ENCODE data around the gene TMOD3.

GRCh38 chr15:51866751-51867150 is 37.3 kb downstream of the TMOD3 start:
- TF ChIP-seq, protein P1, sequence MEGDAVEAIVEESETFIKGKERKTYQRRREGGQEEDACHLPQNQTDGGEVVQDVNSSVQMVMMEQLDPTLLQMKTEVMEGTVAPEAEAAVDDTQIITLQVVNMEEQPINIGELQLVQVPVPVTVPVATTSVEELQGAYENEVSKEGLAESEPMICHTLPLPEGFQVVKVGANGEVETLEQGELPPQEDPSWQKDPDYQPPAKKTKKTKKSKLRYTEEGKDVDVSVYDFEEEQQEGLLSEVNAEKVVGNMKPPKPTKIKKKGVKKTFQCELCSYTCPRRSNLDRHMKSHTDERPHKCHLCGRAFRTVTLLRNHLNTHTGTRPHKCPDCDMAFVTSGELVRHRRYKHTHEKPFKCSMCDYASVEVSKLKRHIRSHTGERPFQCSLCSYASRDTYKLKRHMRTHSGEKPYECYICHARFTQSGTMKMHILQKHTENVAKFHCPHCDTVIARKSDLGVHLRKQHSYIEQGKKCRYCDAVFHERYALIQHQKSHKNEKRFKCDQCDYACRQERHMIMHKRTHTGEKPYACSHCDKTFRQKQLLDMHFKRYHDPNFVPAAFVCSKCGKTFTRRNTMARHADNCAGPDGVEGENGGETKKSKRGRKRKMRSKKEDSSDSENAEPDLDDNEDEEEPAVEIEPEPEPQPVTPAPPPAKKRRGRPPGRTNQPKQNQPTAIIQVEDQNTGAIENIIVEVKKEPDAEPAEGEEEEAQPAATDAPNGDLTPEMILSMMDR (IDR thresholded peaks at IDR 0.05; ENCODE audit: low read depth, low read length) = no peak
- no peak for TF ChIP-seq EZH2phosphoT487 (IDR thresholded peaks at IDR 0.05; ENCODE audit: low read depth)
